Activated T-cell treated with anti-CD3 and anti-CD28 coated beads for 24 hours (primary cell): ENCODE measurements around the gene NEK8.

Experiments
- DNase-seq: peaks from one replicate; pipeline ENCODE4 v3.0.0-alpha.2; 2020; ENCODE audit warnings: low read depth

Gene NEK8

DNA sequence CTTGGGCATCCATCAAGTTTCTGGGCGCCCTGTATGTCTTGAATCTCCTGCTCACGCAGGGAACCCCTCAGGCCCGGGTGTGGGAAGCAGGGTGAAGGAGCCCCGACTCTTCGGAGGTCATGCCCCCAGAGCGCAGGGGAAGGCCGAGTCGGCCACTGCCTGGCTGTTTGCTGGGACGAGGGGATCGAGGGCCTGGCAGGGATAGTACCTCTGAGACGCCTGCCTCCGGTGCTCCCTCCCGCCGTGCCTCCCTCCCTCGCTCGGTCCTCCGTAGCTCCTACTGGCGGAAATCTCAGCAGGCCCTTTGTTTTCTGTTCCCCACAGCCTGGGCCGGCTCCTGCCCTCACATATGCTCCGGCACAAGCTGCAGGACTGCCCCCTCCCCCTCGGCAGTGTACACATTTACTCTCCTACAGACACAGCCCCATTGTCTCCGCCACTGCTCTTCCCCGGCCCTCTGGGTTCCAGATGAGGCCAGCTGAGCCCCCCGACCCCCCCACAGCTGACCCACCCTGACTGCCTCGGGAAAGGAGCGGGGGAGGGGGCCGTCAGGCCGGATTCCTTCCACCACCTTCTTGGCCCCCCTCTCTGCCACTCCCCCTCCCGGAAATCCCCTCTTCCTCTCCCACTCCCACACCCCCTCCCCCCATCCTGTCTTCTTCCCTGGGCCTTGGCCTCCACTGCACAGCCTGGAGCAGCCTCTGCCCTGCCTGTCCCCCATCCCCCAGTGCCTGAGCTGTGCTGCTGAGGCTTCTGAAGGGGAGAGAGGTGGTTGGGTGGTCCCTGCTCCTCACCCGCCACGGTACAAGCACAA, 16.6 kb downstream of the NEK8 start:
- no peak for DNase-seq

GRCh38 chr17:28745786-28746411, 17.3 kb downstream of the NEK8 start:
- no peak for DNase-seq

GRCh38 chr17:28746611-28747050, 18.0 kb downstream of the NEK8 start:
- DNase-seq: no peak

GRCh38 chr17:28747051-28747691, 18.6 kb downstream of the NEK8 start:
- no peak for DNase-seq

DNA sequence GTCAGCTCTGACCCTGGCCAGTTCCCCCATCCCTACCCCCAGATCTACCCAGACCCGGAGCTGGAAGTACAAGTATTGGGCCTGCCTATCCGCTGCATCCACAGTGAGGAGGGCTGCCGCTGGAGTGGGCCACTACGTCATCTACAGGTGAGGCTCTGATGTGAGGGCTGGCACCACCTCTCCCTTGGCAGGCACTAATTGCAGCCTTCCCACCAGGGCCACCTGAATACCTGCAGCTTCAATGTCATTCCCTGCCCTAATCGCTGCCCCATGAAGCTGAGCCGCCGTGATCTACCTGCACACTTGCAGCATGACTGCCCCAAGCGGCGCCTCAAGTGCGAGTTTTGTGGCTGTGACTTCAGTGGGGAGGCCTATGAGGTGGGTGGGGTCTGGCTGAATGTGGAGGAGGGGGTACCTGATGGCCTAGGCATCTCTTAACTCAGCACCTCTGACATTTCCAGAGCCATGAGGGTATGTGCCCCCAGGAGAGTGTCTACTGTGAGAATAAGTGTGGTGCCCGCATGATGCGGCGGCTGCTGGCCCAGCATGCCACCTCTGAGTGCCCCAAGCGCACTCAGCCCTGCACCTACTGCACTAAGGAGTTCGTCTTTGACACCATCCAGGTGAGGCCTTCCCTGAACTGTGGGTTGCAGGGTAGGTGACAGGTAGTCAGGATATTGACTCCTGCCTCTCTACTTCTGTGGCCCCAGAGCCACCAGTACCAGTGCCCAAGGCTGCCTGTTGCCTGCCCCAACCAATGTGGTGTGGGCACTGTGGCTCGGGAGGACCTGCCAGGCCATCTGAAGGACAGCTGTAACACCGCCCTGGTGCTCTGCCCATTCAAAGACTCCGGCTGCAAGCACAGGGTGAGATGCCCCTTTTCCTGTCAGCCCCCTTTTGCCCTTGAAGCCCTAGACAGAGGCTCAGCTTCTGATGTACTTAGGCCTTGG, 19.5 kb downstream of the NEK8 start:
- DNase-seq: no peak

DNA sequence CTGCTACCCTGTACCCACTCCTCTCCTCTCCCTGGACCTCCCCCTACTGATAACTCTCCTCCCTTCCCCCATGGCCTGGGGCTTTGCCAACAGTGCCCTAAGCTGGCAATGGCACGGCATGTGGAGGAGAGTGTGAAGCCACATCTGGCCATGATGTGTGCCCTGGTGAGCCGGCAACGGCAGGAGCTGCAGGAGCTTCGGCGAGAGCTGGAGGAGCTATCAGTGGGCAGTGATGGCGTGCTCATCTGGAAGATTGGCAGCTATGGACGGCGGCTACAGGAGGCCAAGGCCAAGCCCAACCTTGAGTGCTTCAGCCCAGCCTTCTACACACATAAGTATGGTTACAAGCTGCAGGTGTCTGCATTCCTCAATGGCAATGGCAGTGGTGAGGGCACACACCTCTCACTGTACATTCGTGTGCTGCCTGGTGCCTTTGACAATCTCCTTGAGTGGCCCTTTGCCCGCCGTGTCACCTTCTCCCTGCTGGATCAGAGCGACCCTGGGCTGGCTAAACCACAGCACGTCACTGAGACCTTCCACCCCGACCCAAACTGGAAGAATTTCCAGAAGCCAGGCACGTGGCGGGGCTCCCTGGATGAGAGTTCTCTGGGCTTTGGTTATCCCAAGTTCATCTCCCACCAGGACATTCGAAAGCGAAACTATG, 20.4 kb downstream of the NEK8 start:
- DNase-seq: no peak

- no peak for DNase-seq
Measured at GRCh38 chr17:28749516-28750177, 21.1 kb downstream of the NEK8 start.

- DNase-seq: peak; percentile 83
Measured at GRCh38 chr17:28750178-28751047, 21.8 kb downstream of the NEK8 start.

GRCh38 chr17:28751600-28752366, 23.2 kb downstream of the NEK8 start:
- DNase-seq: no peak

DNA sequence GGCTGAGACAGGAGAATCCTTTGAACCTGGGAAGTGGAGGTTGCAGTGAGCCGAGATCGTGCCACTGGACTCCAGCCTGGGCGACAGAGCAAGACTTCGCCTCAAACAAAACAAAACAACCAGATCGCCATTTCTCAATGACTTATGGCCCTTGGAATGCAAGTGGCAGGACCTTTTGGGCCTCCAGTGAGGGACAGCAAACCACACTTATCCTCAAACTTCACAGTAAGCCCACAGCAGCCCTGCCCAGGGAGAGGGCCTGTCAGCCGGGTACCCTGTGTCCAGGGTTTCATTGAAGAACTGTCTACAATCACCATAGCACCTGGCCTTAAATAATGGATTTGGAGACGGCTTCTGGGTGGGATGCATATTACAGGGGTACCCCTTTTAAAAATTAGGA, 26.9 kb downstream of the NEK8 start:
- no peak for DNase-seq

GRCh38 chr17:28756049-28756804, 27.6 kb downstream of the NEK8 start:
- no peak for DNase-seq

DNA sequence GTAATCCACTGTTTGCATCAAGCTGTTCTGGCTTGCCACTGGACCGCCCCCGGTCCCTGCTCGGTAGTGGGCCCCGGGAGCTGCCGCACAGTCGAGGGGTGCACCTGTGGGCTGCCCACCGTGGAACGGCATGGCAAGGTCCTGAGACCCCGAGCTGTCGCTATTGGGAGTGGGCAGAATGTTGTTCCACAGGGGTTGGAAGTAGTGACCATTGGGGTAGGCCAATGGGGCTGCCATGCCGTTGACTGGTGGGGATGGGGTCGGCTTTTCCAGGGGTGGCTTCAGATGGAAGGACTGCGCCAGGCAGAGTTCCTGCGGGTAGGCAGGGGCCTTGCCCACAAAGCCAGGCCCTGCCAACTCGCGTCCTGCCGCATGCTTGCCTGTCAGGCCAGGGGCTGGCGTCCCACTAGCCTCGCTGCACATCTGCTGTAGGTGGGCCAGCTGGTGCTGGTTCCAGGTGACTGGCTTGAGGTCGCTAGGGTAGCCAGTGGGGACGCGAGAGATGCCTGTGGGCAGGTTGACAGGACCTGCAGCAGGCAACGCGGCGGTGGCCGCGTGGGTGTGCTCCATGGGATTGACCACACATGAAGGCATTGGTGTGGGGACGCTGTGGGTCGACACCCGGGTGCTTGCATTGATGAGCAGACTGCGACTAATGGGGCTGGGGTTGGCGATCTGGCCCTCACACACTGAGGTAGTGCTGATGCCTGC, 30.0 kb downstream of the NEK8 start:
- DNase-seq: no peak

DNA sequence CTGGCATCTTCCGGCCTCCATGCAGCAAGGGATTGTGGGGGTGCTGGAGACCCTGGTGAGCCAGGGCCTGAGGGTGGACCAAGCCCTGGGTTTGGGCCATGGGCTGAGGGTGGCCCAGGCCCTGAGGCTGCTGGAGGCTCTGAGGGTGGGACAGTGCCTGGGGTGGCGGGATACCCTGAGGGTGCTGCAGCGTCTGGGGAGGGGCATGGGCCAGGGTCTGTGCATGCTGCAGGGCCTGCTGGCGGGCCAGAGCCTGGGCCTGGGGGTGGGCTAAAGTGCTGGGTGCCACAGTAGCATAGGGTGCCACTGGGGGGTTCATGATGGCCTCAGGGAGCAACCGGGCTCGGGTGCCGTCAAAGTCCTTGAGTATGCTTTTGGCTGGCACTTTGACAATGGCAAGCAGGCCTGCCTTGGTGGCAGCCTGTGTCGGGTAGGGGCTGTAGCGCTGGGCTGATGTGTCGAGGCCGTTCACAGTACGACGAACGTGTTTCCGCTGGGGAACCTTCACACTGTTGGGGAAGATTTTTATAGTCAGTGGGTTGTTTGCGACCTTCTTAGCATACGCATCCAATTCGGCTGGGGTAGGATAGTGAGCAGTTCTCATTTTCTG, 30.8 kb downstream of the NEK8 start:
- DNase-seq: no peak

DNA sequence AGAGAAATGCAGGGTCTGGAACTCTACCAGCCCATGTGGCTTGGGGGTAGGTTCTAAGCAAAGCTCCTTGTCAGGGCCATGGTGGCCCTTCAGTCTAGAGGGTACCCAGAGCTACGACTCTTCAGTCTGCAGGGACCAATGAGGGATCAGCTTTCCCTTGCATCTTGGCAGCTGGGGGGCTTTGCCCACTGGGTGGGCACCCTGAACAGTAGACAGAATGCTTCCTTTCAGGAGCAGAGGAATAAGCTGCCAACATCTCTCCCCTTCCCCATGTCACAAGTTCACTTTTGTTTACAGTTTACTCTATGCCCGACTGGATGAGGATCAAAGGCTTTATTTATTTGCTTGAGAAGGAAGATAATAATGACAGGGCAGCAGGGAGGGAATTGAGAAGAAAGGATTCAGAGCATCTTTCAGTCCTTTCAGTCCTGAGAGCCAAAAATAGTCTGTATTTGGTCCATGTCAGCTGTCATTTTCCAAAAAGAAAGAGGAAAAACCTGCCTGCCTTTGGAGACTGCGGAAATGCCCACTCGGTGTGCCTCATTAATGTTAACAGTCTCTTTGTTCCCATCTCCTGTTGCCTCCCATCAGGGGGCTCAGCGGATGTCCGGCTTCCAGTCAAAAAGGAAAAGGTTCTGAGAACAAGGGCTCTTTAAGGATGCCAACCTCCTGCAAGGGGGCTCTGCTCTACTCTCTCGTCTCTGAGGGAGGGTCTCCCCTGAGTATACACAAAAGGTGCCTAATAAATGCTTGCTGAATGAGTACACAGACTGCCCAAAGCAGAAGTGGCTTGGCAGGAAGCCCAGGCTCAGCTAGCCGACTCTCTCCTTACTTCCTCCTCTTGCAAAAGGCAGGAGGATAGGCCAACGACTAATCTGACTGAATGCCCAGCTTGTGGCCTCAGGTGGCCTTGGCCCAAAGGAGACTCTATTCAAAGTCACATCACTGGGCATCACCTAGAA, 32.3 kb downstream of the NEK8 start:
- no peak for DNase-seq

DNA sequence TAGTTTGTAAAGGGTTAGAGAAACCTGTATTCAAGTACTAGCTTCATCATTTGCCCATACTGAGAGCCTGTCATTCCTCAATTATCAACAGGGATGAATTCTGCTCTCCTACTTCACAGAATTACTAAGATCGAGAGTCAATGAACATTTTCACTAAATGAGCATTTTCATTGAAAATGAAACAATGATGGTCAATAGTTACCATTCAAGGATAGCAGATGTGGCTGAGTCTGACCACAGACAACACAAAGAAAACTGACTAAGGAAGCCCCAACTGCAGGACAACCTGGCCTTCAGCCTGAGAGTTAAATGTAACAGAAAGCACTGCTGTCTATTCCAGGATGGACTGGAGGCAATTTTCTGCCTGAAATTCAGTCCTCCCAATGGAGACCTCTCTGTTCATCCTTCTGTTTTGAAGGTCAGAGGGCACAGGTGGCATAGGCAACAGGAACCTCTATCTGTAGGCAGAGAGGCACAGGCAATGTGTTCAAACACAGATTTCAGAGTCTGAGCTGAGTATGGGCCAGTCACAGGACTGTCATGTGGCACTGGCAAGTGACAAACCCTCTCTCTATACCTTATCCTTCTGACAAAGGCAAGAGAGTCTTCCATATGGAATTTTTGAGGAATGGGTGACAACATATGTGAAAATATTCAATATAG, 34.7 kb downstream of the NEK8 start:
- no peak for DNase-seq
